Measurements from ENCODE around the gene CBARP. TPM values are rescaled to one million over a fixed set of nuclear protein-coding genes. Genes with fewer than 3 reads are reported as not detected.

Gene CBARP
- total and polyA plus RNA-seq, 2 of the 4 experiments (the other 2 are of a cell fraction), result 0.18 to 3.9 TPM

- peak; percentile 93 for TF ChIP-seq CTCF (conservative IDR thresholded peaks at IDR 0.05; ENCODE audit: low read depth, low read length)
- no peak for TF ChIP-seq MAFK (IDR thresholded peaks at IDR 0.05; ENCODE audit: low read depth, low read length)
- 0 out of 2 replicates have a peak, but pooled peaks have one; percentile 26 for TF ChIP-seq MAZ (IDR thresholded peaks at IDR 0.05; ENCODE audit: borderline replicate concordance, low read depth, low read length)
- peak; percentile 89 for TF ChIP-seq RAD21 (IDR thresholded peaks at IDR 0.05; ENCODE audit: low read length)
Observed at GRCh38 chr19:1243768-1244692, 6.2 kb upstream of the CBARP start (continued).
